Esophagus muscularis mucosa (tissue), 3 donors: Measurements from ENCODE around the gene GTF2E1.

Experiments used
- POLR2A ChIP-seq: fragments of 450-650 bp; IDR thresholded peaks from one replicate; pipeline ENCODE4 v1.6.1; 2017; ENCODE audit warnings: antibody characterized with exemption, moderate library complexity, mild to moderate bottlenecking, low read depth
- TF ChIP-seq, protein P1 (sequence below), 3 experiments: fragments of 200-600 bp in 2 of 3; fragments of 450-650 bp in 1 of 3; sonication (generic) in 2 of 3; IDR thresholded peaks; one replicate each; pipeline ENCODE4 v1.5.1; 2017 to 2019; ENCODE audit warnings: antibody characterized with exemption in 3 of 3, mild to moderate bottlenecking in 2 of 3, moderate library complexity in 1 of 3

DNA sequence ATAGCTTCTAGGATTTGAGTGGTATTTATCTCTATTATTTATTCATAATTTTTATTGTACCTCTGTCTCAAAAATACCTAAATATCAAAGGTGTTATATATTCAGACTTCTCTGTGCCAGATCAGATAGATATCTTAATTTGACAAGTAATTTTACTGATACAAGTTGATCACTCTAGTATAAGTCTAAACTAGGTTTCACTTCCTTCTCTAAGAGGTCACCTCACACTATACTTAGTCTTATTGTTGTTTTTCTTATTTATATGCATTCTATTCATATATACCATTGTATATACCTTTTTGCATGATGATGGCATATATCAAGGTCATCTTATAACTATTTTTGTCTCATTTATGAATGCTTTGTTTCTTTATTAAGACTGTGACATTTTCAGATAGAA is 34.1 kb upstream of the GTF2E1 start:
- TF ChIP-seq, protein P1, sequence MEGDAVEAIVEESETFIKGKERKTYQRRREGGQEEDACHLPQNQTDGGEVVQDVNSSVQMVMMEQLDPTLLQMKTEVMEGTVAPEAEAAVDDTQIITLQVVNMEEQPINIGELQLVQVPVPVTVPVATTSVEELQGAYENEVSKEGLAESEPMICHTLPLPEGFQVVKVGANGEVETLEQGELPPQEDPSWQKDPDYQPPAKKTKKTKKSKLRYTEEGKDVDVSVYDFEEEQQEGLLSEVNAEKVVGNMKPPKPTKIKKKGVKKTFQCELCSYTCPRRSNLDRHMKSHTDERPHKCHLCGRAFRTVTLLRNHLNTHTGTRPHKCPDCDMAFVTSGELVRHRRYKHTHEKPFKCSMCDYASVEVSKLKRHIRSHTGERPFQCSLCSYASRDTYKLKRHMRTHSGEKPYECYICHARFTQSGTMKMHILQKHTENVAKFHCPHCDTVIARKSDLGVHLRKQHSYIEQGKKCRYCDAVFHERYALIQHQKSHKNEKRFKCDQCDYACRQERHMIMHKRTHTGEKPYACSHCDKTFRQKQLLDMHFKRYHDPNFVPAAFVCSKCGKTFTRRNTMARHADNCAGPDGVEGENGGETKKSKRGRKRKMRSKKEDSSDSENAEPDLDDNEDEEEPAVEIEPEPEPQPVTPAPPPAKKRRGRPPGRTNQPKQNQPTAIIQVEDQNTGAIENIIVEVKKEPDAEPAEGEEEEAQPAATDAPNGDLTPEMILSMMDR (IDR thresholded peaks at IDR 0.05), result no peak
- no peak for TF ChIP-seq POLR2A
